ENCODE results near the gene MBD3.

MBD3 gene

DNA sequence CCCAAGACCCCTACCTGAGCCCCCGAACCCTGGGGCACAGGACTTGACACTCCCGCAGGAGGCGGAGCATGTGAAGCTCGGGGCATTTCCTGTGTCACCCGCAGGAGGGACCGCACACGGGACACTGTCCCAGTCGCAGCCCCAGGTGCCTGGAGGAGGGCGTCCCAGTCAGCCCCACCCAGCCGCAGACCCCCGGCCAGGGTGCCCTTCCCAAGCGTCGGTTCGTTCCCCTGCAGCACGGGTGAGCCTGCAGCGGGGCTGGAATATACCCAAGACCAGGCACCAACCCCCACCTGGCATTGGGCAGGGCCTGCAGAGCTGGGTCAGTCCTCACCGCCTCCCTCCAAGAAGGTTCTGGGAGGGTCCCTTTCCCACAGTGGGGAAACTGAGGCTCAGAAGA, 38.1 kb upstream of the MBD3 start:
- H3K9ac ChIP-seq: no peak overlapping the region
- no peaks in the 10 kb centered on the region for H4K20me1 ChIP-seq (ENCODE audit: insufficient read depth)
- H3K4me2 ChIP-seq: no peak overlapping the region
- no peak overlapping the region for H3K4me3 ChIP-seq (IDR thresholded peaks at IDR 0.05; ENCODE audit: insufficient read depth, low read depth, low read length)
- no peak overlapping the region for H2AFZ ChIP-seq (ENCODE audit: low read depth)
- H3K27me3 ChIP-seq (ENCODE audit: insufficient read depth, low read depth): no peaks in the 10 kb centered on the region
- H3K79me2 ChIP-seq (ENCODE audit: insufficient read depth, low read depth): peaks cover 7% of the 10 kb centered on the region; the same call in 1 of the 2 replicates
- no peaks in the 10 kb centered on the region for H3K4me1 ChIP-seq (ENCODE audit: low read depth, poor library complexity, severe bottlenecking)
- TF ChIP-seq CTCF (conservative IDR thresholded peaks at IDR 0.05; ENCODE audit: low read depth, low read length): no peak
- H3K36me3 ChIP-seq (ENCODE audit: insufficient read depth): no peaks in the 10 kb centered on the region
- no peak overlapping the region for H3K27ac ChIP-seq

- peaks cover 5% of the 10 kb centered on the region; the same call in 1 of the 2 replicates for H3K79me2 ChIP-seq (ENCODE audit: insufficient read depth, low read depth)
- no peaks in the 10 kb centered on the region for H4K20me1 ChIP-seq (ENCODE audit: insufficient read depth)
- no peak overlapping the region for H3K9ac ChIP-seq
- no peak overlapping the region for H3K4me2 ChIP-seq
- no peaks in the 10 kb centered on the region for H3K36me3 ChIP-seq (ENCODE audit: insufficient read depth)
- H3K4me1 ChIP-seq (ENCODE audit: low read depth, poor library complexity, severe bottlenecking): no peaks in the 10 kb centered on the region
- H2AFZ ChIP-seq (ENCODE audit: low read depth): no peak overlapping the region
- no peak overlapping the region for H3K4me3 ChIP-seq (IDR thresholded peaks at IDR 0.05; ENCODE audit: insufficient read depth, low read depth, low read length)
- no peak overlapping the region for H3K27ac ChIP-seq
- no peak for TF ChIP-seq CTCF (conservative IDR thresholded peaks at IDR 0.05; ENCODE audit: low read depth, low read length)
- H3K27me3 ChIP-seq (ENCODE audit: insufficient read depth, low read depth): no peaks in the 10 kb centered on the region
Observed at GRCh38 chr19:1630012-1630411, 37.3 kb upstream of the MBD3 start.

GRCh38 chr19:1629256-1629808, 36.7 kb upstream of the MBD3 start:
- Histone ChIP-seq H3K4me1 (ENCODE audit: low read depth, poor library complexity, severe bottlenecking) (no peaks in the 10 kb centered on the region), H3K4me2 (no peak overlapping the region), H3K27me3 (ENCODE audit: insufficient read depth, low read depth) (no peaks in the 10 kb centered on the region), H4K20me1 (ENCODE audit: insufficient read depth) (no peaks in the 10 kb centered on the region), H3K79me2 (ENCODE audit: insufficient read depth, low read depth) (peaks cover 5% of the 10 kb centered on the region; the same call in 1 of the 2 replicates), H3K9ac (no peak overlapping the region), H2AFZ (ENCODE audit: low read depth) (no peak overlapping the region), H3K27ac (no peak overlapping the region), H3K4me3 (IDR thresholded peaks at IDR 0.05; ENCODE audit: insufficient read depth, low read depth, low read length) (no peak overlapping the region), H3K36me3 (ENCODE audit: insufficient read depth) (no peaks in the 10 kb centered on the region)
- TF ChIP-seq CTCF (conservative IDR thresholded peaks at IDR 0.05; ENCODE audit: low read depth, low read length): no peak

DNA sequence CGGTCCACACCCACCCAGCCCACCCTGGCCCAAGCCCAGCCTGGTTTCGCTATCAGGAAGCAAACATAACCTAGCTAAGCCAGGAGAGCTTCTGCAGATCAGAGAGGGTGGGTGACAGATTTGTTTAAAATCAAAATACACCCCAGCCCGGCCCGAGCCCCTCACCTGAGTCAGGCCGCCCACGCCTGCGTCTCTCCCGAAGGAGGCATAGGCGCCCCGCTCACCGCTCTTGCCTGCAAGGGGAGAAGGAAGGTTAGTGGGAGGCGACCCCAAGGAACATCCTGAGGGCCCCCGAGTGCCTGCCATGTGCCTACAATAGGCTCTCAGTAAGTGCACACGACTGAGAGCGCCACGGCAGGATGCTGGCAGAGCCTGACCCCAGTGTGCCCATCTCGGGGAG, 34.5 kb upstream of the MBD3 start:
- Histone ChIP-seq H3K4me3 (IDR thresholded peaks at IDR 0.05; ENCODE audit: insufficient read depth, low read depth, low read length) (no peak overlapping the region), H3K36me3 (ENCODE audit: insufficient read depth) (no peaks in the 10 kb centered on the region), H3K9ac (no peak overlapping the region), H3K27ac (no peak overlapping the region), H2AFZ (ENCODE audit: low read depth) (no peak overlapping the region), H4K20me1 (ENCODE audit: insufficient read depth) (no peaks in the 10 kb centered on the region), H3K27me3 (ENCODE audit: insufficient read depth, low read depth) (no peaks in the 10 kb centered on the region), H3K4me2 (no peak overlapping the region), H3K79me2 (ENCODE audit: insufficient read depth, low read depth) (no peaks in the 10 kb centered on the region; the same call in 1 of the 2 replicates), H3K4me1 (ENCODE audit: low read depth, poor library complexity, severe bottlenecking) (no peaks in the 10 kb centered on the region)
- TF ChIP-seq CTCF (conservative IDR thresholded peaks at IDR 0.05; ENCODE audit: low read depth, low read length): no peak

Data from KMS-11 (cell line).